DND-41 (cell line): Measurements from ENCODE around the gene USP10.

Experiments
- ATAC-seq: fragments of 200-7000 bp; cut with Tn5 transposase; 3 replicates; pipeline ENCODE4 v1.9.1; 2021; ENCODE audit warnings: low read depth; ENCODE audit not compliant: insufficient read depth
- DNase-seq: peaks from one replicate; pipeline ENCODE4 v3.0.0-alpha.2; 2020
- H2AFZ ChIP-seq: 2 replicates; pipeline ENCODE4 v1.6.0; 2012; ENCODE audit warnings: low read depth, low read length
- H3K27ac ChIP-seq: 2 replicates; pipeline ENCODE4 v1.5.1; 2012; ENCODE audit warnings: low read length, inconsistent platforms
- H3K27me3 ChIP-seq: fragments of 200-600 bp; sonication (generic); 2 replicates; pipeline ENCODE4 v1.6.0; 2012; ENCODE audit warnings: low read length, mild to moderate bottlenecking, inconsistent platforms; ENCODE audit not compliant: insufficient read depth, poor library complexity
- H3K36me3 ChIP-seq: 2 replicates; pipeline ENCODE4 v1.5.1; 2012; ENCODE audit warnings: low read length, inconsistent platforms; ENCODE audit not compliant: insufficient read depth
- H3K4me1 ChIP-seq: 2 replicates; pipeline ENCODE4 v1.5.1; 2012; ENCODE audit warnings: mild to moderate bottlenecking, low read length; ENCODE audit not compliant: insufficient read depth
- H3K4me2 ChIP-seq: 2 replicates; pipeline ENCODE4 v1.6.0; 2012; ENCODE audit warnings: mild to moderate bottlenecking, moderate library complexity, low read length, inconsistent platforms; ENCODE audit not compliant: insufficient read depth
- H3K4me3 ChIP-seq, 2 experiments: fragments of 200-600 bp in 1 of 2; shearing (Covaris generic) in 1 of 2; 2 replicates each; pipeline ENCODE4 v1.5.1; 2012 to 2016; ENCODE audit warnings: inconsistent platforms in 2 of 2, low read length in 2 of 2, mild to moderate bottlenecking in 2 of 2, low read depth in 1 of 2, moderate library complexity in 1 of 2
- H3K79me2 ChIP-seq: 2 replicates; pipeline ENCODE4 v1.6.0; 2012; ENCODE audit warnings: low read length, inconsistent platforms; ENCODE audit not compliant: insufficient read depth
- H3K9ac ChIP-seq: 2 replicates; pipeline ENCODE4 v1.6.0; 2012; ENCODE audit warnings: low read depth, mild to moderate bottlenecking, inconsistent platforms, low read length, moderate library complexity
- H3K9me3 ChIP-seq: 2 replicates; pipeline ENCODE4 v1.5.1; 2012; ENCODE audit warnings: low read length, moderate library complexity, mild to moderate bottlenecking, inconsistent platforms; ENCODE audit not compliant: insufficient read depth, severe bottlenecking
- H4K20me1 ChIP-seq: 2 replicates; pipeline ENCODE4 v1.6.0; 2012; ENCODE audit warnings: low read length; ENCODE audit not compliant: insufficient read depth
- EZH2 ChIP-seq: IDR thresholded peaks from 3 replicates; pipeline ENCODE4 v1.6.1; 2012; ENCODE audit warnings: borderline replicate concordance, low read depth, mild to moderate bottlenecking, moderate library complexity, low read length, inconsistent platforms; ENCODE audit not compliant: severe bottlenecking
- TF ChIP-seq, protein P1 (sequence below): IDR thresholded peaks from 2 replicates; pipeline ENCODE4 v1.5.1; 2012; ENCODE audit warnings: borderline replicate concordance, low read length, moderate library complexity, mild to moderate bottlenecking; ENCODE audit not compliant: poor library complexity, severe bottlenecking; ENCODE audit errors: extremely low read depth

The USP10 gene

DNA sequence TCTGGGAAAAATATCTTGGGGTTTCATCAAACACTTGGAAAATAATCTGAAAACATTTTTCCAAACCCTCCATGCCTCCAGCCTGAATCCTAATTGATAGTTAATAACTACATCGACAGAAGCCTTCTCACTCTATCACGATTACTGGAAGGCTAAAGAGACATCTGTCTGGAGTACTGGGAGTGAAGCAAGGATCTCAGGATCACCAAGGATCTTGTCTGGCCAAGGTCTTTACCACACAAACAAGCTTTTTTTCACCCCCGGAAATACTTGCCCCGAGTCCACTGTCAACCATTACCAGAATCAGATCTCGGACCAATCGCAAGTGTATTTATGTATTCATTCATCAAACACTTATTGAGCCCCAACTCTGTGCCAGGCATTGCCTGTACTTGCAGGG is 91.7 kb downstream of the USP10 start:
- ATAC-seq (no peak), DNase-seq (no peak)
- Histone ChIP-seq H3K79me2 (no peaks in the 10 kb centered on the region), H3K9me3 (no peaks in the 10 kb centered on the region), H3K4me2 (no peak overlapping the region), H3K4me3 (no peak overlapping the region), H3K4me1 (no peaks in the 10 kb centered on the region), H3K27me3 (no peaks in the 10 kb centered on the region), H3K36me3 (no peaks in the 10 kb centered on the region), H4K20me1 (no peaks in the 10 kb centered on the region; the same call in 1 of the 2 replicates), H2AFZ (no peak overlapping the region), H3K9ac (no peak overlapping the region), H3K27ac (no peak overlapping the region)
- no peak for TF ChIP-seq EZH2
- TF ChIP-seq, protein P1, sequence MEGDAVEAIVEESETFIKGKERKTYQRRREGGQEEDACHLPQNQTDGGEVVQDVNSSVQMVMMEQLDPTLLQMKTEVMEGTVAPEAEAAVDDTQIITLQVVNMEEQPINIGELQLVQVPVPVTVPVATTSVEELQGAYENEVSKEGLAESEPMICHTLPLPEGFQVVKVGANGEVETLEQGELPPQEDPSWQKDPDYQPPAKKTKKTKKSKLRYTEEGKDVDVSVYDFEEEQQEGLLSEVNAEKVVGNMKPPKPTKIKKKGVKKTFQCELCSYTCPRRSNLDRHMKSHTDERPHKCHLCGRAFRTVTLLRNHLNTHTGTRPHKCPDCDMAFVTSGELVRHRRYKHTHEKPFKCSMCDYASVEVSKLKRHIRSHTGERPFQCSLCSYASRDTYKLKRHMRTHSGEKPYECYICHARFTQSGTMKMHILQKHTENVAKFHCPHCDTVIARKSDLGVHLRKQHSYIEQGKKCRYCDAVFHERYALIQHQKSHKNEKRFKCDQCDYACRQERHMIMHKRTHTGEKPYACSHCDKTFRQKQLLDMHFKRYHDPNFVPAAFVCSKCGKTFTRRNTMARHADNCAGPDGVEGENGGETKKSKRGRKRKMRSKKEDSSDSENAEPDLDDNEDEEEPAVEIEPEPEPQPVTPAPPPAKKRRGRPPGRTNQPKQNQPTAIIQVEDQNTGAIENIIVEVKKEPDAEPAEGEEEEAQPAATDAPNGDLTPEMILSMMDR = no peak

GRCh38 chr16:84794186-84794585 is 94.4 kb downstream of the USP10 start:
- Histone ChIP-seq H3K27ac (no peak overlapping the region), H2AFZ (no peak overlapping the region), H3K4me3 (no peak overlapping the region), H3K79me2 (no peaks in the 10 kb centered on the region), H3K27me3 (no peaks in the 10 kb centered on the region), H3K9me3 (no peaks in the 10 kb centered on the region), H3K9ac (no peak overlapping the region), H3K36me3 (no peaks in the 10 kb centered on the region), H3K4me2 (no peak overlapping the region), H4K20me1 (no peaks in the 10 kb centered on the region), H3K4me1 (no peaks in the 10 kb centered on the region)
- DNase-seq = no peak
- TF ChIP-seq, protein P1 = no peak
- no peak for TF ChIP-seq EZH2
- ATAC-seq = no peak

DNA sequence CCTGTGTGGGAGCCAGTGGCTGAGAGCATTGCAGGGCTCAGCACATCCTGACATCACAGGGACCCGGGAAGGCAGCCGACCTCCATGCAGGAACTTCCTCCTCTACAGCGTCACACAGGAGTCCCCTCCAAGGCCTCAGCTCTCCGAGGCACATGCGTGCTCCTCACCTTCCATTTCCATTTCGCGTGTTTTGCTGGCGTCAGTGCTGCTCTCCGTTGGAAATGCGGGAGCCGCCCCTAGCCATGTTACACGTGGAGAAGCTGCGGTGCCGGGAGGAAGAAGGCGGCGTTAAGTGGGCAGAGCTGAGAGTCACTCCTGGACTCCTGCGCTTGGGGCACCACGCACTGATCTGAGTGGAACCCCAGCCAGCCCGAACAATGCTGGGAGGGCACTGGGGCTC is 94.8 kb downstream of the USP10 start:
- Histone ChIP-seq H3K9ac (no peak overlapping the region), H3K27ac (no peak overlapping the region), H4K20me1 (no peaks in the 10 kb centered on the region), H2AFZ (no peak overlapping the region), H3K27me3 (no peaks in the 10 kb centered on the region), H3K79me2 (no peaks in the 10 kb centered on the region), H3K4me3 (no peak overlapping the region), H3K9me3 (no peaks in the 10 kb centered on the region), H3K4me2 (no peak overlapping the region), H3K4me1 (no peaks in the 10 kb centered on the region), H3K36me3 (no peaks in the 10 kb centered on the region)
- TF ChIP-seq, protein P1 = no peak
- no peak for TF ChIP-seq EZH2
- no peak for DNase-seq
- ATAC-seq = no peak

GRCh38 chr16:84795329-84796053 is 95.7 kb downstream of the USP10 start:
- Histone ChIP-seq H3K4me3 (no peak overlapping the region), H3K9ac (no peak overlapping the region), H3K79me2 (no peaks in the 10 kb centered on the region), H3K27me3 (no peaks in the 10 kb centered on the region), H4K20me1 (no peaks in the 10 kb centered on the region), H3K9me3 (no peaks in the 10 kb centered on the region), H3K36me3 (no peaks in the 10 kb centered on the region), H2AFZ (no peak overlapping the region), H3K4me1 (no peaks in the 10 kb centered on the region), H3K27ac (no peak overlapping the region), H3K4me2 (no peak overlapping the region)
- no peak for TF ChIP-seq EZH2
- TF ChIP-seq, protein P1 = no peak
- DNase-seq = no peak
- ATAC-seq = no peak
